Karpas-422 (cell line): ENCODE data around the gene SLC9A5. TPM values are rescaled to one million over a fixed set of nuclear protein-coding genes. Genes with fewer than 3 reads are reported as not detected.

Source experiments
- DNase-seq: peaks from one replicate; pipeline ENCODE4 v3.0.0-alpha.2; 2015
- H2AFZ ChIP-seq: fragments of 200-600 bp; sonication (generic); 2 replicates; pipeline ENCODE4 v1.6.1; 2014; ENCODE audit warnings: antibody characterized with exemption, low read length, mixed read lengths
- H3K27ac ChIP-seq: fragments of 200-600 bp; sonication (generic); 2 replicates; pipeline ENCODE4 v1.5.1; 2014; ENCODE audit warnings: mild to moderate bottlenecking, low read length, moderate library complexity
- H3K27me3 ChIP-seq: fragments of 200-600 bp; sonication (generic); 2 replicates; pipeline ENCODE4 v1.6.1; 2014; ENCODE audit warnings: low read length, mixed read lengths
- H3K36me3 ChIP-seq: fragments of 200-600 bp; sonication (generic); 2 replicates; pipeline ENCODE4 v1.6.1; 2014; ENCODE audit warnings: low read length, mixed read lengths; ENCODE audit not compliant: insufficient read depth
- H3K4me1 ChIP-seq: fragments of 200-600 bp; sonication (generic); 2 replicates; pipeline ENCODE4 v1.6.1; 2014; ENCODE audit warnings: mild to moderate bottlenecking, low read length, mixed read lengths
- H3K4me2 ChIP-seq: fragments of 200-600 bp; sonication (generic); 2 replicates; pipeline ENCODE4 v1.6.1; 2014; ENCODE audit warnings: low read length, low read depth, mild to moderate bottlenecking; ENCODE audit not compliant: poor library complexity, severe bottlenecking
- H3K4me3 ChIP-seq: fragments of 200-600 bp; sonication (generic); 2 replicates; pipeline ENCODE4 v1.5.1; 2014; ENCODE audit warnings: mild to moderate bottlenecking, antibody characterized with exemption, low read length, mixed read lengths
- H3K79me2 ChIP-seq: fragments of 200-600 bp; sonication (generic); 2 replicates; pipeline ENCODE4 v1.6.1; 2014; ENCODE audit warnings: mild to moderate bottlenecking, low read length, mixed read lengths
- H3K9ac ChIP-seq: fragments of 200-600 bp; sonication (generic); 2 replicates; pipeline ENCODE4 v1.6.0; 2014; ENCODE audit warnings: low read length
- H3K9me2 ChIP-seq: fragments of 200-600 bp; sonication (generic), shearing (Covaris generic); replicated peaks from 2 replicates; pipeline ENCODE4 v1.6.0; 2014; ENCODE audit warnings: mild to moderate bottlenecking, low read length, moderate library complexity; ENCODE audit not compliant: insufficient read depth
- H3K9me3 ChIP-seq: fragments of 300-700, 200-600 bp; sonication (generic); 2 replicates; pipeline ENCODE4 v1.6.1; 2014; ENCODE audit warnings: low read length, mixed read lengths
- H4K20me1 ChIP-seq: fragments of 200-600 bp; sonication (generic); 2 replicates; pipeline ENCODE4 v1.6.1; 2014; ENCODE audit warnings: mild to moderate bottlenecking, antibody characterized with exemption, low read length, low read depth; ENCODE audit not compliant: insufficient read depth
- total RNA-seq: library from RNA; depleted of rRNA; stranded (reverse); fragments of >200 nt; shearing (Covaris generic); gene quantifications from 2 replicates; pipeline ENCODE4 v1.2.3, GENCODE V29; 2014; ENCODE audit warnings: low replicate concordance

The SLC9A5 gene
- total RNA-seq, 1 experiment from 2014 or later, result 4.9 TPM

DNA sequence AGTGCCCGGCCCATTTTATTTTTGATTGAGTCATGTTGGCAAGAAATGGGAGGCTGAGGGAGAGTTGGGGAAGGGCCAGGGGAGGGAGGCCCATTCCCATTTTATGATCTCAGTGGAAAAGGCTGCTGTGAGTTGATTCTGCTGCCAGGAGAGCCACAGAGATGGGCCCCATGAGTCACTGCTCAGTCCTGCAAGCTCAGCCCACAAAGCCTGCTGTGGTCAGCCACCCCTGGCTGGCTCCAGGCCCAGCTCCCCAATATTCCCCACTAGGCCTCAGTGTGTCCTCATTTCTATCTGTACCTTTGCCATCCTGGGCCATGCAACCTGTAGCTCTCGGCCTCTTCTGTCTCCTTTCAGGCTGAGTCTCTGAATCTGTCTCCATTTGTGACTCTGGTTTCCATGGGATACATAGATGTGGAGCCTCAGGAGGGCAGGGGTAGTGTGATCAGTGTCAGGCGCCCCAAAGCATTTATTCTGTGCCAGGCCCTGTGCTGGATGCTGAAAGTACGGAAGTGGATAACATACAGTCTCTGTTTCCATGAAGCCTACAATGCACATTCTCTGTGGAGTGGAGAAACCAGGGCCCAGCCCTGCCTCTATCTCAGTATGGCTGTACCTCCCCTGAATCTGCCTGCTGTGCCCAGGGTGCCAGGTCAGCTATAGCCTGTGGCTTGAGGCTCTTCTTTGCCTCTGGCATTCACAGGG is 28.7 kb downstream of the SLC9A5 start:
- no peaks in the 10 kb centered on the region for H3K79me2 ChIP-seq
- H3K27me3 ChIP-seq, result no peaks in the 10 kb centered on the region
- H3K27ac ChIP-seq, result no peak overlapping the region
- no peaks in the 10 kb centered on the region for H3K9me2 ChIP-seq
- no peak overlapping the region for H3K9ac ChIP-seq
- no peaks in the 10 kb centered on the region for H4K20me1 ChIP-seq
- H3K4me1 ChIP-seq, result no peaks in the 10 kb centered on the region; the same call in 1 of the 2 replicates
- H2AFZ ChIP-seq, result no peak overlapping the region
- no peak for DNase-seq
- H3K9me3 ChIP-seq, result no peaks in the 10 kb centered on the region
- no peaks in the 10 kb centered on the region for H3K36me3 ChIP-seq
- H3K4me2 ChIP-seq, result no peak overlapping the region
- H3K4me3 ChIP-seq, result no peak overlapping the region

DNA sequence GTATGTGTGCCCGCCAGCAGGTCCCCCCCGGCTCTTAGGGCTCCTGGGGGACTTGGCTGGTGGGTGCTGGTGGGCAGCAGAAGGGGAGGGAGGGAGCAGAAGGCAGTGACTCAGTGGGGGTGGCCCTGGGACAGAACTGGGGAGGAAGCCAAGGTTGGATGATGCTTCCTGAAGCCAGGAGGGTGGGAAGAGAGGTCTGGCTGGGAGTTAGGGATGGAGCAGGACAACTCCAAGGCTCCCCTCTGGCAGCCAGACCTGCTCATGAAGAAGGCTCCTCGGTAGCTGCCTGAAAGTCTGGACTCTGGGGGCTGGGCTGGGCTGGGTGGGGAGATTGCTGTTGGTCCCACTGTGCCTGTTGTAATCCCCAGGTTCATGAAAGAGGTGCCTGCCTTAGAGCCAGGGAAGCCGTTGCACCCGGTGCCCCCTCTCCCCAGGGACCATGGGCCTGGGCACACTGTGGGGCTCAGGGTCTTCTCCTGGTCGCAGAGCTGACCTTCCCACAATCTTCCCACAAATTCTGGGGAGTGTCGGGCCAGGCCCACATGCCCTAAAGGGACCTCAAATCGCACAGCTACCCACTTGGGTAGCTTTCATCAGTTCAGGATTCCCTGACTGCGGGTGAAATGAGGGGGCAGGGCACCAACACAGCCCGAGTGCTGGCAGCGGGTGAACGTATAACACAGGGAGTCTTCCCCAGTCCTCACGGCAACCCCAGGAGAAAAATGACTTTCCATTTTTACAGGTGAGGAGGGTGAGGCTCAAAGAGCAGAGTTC is 29.4 kb downstream of the SLC9A5 start:
- no peak overlapping the region for H2AFZ ChIP-seq
- H3K79me2 ChIP-seq, result no peaks in the 10 kb centered on the region
- no peak overlapping the region for H3K27ac ChIP-seq
- DNase-seq, result no peak
- no peaks in the 10 kb centered on the region; the same call in 1 of the 2 replicates for H3K4me1 ChIP-seq
- H3K9me2 ChIP-seq, result no peaks in the 10 kb centered on the region
- H4K20me1 ChIP-seq, result no peaks in the 10 kb centered on the region
- H3K4me2 ChIP-seq, result peak overlapping the region; percentile 41
- no peaks in the 10 kb centered on the region for H3K27me3 ChIP-seq
- peak overlapping the region; percentile 41; the same call in 1 of the 2 replicates for H3K4me3 ChIP-seq
- peak overlapping the region; percentile 17; the same call in 1 of the 2 replicates for H3K9ac ChIP-seq
- H3K9me3 ChIP-seq, result no peaks in the 10 kb centered on the region
- no peaks in the 10 kb centered on the region for H3K36me3 ChIP-seq

DNA sequence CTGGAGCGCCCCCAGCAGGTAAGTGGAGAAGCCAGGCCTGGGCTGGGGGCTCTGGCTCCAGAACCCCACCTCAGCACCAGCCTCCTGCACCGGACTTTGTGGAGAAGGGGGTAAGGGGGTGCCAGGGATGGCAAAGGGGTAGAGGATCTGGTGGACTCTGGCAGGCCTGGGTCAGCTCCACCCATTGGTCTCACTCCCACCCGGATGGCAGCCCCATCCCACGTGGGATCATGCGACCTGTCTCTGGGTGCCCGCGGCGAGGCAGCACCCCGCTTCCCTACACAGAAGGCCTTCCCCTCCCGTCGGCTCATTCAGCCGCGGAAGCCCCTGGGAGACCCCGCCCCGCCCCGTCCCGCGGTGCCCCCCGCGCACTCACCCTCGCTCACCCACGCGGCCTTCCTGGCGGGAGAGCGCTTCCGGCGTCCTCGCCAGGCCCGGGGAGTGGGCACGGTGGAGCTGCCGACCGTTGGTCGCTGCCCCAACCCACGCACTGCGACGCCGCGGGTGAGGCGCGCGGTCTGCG is 30.1 kb downstream of the SLC9A5 start:
- H3K4me1 ChIP-seq, result peaks cover 1% of the 10 kb centered on the region
- no peaks in the 10 kb centered on the region for H4K20me1 ChIP-seq
- no peaks in the 10 kb centered on the region for H3K27me3 ChIP-seq
- H3K36me3 ChIP-seq, result no peaks in the 10 kb centered on the region
- H3K4me2 ChIP-seq, result peak overlapping the region; percentile 41
- peak overlapping the region; percentile 17; the same call in 1 of the 2 replicates for H3K9ac ChIP-seq
- no peaks in the 10 kb centered on the region for H3K9me3 ChIP-seq
- H3K4me3 ChIP-seq, result peak overlapping the region; percentile 41; the same call in 1 of the 2 replicates
- H3K27ac ChIP-seq, result no peak overlapping the region
- no peaks in the 10 kb centered on the region for H3K79me2 ChIP-seq
- no peak overlapping the region for H2AFZ ChIP-seq
- DNase-seq, result no peak
- no peaks in the 10 kb centered on the region for H3K9me2 ChIP-seq

DNA sequence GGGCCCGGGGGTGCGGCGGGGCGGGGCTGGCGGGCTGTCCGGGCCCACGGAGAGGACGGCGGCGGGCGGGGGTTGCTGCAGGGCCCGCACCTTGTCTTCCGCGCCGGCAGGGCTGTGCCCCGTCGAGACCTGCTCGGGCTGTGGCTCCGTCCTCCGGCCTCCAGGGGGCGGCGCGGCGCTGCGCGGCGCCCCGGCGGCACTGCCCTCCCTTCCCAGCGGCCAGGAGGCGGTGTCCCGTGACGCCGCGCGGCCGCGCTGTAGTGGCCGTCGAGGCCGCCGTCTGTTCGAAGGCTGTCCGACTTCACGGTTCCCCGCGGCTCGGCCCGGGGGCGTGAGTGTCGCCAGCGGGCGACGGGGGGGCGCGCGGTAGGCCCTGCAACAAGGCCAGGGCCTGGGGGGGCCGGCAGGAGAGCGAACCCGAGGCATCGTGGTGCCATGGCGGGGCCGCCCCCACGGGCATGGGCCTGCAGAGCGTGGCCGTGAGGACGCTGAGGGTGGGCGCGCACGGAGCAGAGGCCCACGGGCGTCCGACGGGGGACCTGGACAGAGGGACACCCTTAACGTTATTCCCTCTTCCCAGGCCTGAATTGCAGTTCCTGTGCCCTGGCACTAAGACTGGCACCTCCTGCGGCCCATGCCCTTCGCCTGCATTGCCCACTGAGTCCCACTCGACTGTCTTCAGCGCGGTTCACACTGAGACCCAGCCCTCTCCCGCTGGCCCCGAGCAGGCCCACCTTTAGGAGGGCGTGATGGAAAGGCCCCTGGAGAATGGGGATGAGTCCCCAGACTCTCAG is 30.7 kb downstream of the SLC9A5 start, which contains the start of gene PLEKHG4:
TSS of gene PLEKHG4 (plus strand) at position 237 of the 794 bp plus-strand sequence. CDS start at position 750, 513 bp downstream.
- no peaks in the 10 kb centered on the region for H3K9me2 ChIP-seq
- H4K20me1 ChIP-seq, result no peaks in the 10 kb centered on the region
- H3K4me3 ChIP-seq, result peak within 1 kb of the TSS; percentile 41; the same call in 1 of the 2 replicates
- no peaks in the 10 kb centered on the region for H3K27me3 ChIP-seq
- H3K4me2 ChIP-seq, result peak within 1 kb of the TSS; percentile 41
- peak; percentile 75 for DNase-seq
- H3K36me3 ChIP-seq, result no peaks in the 10 kb centered on the region
- H3K4me1 ChIP-seq, result peaks cover 8% of the 10 kb centered on the region
- no peaks in the 10 kb centered on the region for H3K9me3 ChIP-seq
- no peaks in the 10 kb centered on the region for H3K79me2 ChIP-seq
- no peak within 1 kb of the TSS for H3K27ac ChIP-seq
- peak within 1 kb of the TSS; percentile 17; the same call in 1 of the 2 replicates for H3K9ac ChIP-seq
- no peak within 1 kb of the TSS for H2AFZ ChIP-seq

DNA sequence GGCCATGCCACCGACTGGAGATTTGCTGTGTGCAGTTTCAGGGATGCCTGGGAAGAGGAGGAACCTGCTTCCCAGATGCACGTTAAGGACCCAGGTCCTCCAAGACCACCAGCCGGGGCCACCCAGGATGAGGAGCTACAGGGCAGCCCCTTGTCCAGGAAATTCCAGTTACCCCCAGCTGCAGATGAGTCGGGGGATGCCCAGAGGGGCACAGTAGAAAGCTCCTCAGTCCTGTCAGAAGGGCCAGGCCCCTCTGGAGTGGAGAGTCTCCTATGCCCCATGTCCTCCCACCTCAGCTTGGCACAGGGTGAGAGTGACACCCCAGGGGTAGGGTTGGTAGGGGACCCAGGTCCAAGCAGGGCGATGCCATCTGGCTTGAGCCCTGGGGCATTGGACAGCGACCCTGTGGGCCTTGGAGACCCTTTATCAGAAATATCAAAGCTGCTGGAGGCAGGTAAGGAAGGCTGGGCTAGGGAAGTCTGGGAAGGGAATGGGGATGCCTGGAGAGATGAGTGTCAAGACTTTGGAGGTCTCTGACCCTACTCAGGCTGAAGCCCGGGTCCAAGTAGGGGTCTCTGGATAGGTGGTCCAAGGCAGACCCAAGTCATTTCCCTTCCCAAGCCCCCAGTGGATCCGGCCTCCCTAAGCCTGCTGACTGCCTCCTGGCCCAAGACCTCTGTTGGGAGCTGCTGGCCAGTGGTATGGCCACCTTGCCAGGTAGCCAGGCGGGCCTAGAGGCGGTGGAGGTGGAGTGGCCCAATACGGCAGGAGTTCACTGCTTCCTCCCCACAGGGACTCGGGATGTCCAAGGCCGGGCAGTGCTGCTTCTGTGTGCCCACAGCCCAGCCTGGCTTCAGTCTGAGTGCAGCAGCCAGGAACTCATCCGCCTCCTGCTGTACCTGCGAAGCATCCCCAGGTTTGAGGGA is 31.6 kb downstream of the SLC9A5 start:
- no peaks in the 10 kb centered on the region for H4K20me1 ChIP-seq
- no peaks in the 10 kb centered on the region for H3K9me2 ChIP-seq
- no peak overlapping the region for H3K27ac ChIP-seq
- DNase-seq, result no peak
- H3K79me2 ChIP-seq, result no peaks in the 10 kb centered on the region
- H3K4me2 ChIP-seq, result no peak overlapping the region
- no peak overlapping the region for H3K9ac ChIP-seq
- H3K36me3 ChIP-seq, result no peaks in the 10 kb centered on the region
- H3K9me3 ChIP-seq, result no peaks in the 10 kb centered on the region
- H3K27me3 ChIP-seq, result no peaks in the 10 kb centered on the region
- no peak overlapping the region for H2AFZ ChIP-seq
- H3K4me3 ChIP-seq, result no peak overlapping the region
- H3K4me1 ChIP-seq, result peaks cover 9% of the 10 kb centered on the region

DNA sequence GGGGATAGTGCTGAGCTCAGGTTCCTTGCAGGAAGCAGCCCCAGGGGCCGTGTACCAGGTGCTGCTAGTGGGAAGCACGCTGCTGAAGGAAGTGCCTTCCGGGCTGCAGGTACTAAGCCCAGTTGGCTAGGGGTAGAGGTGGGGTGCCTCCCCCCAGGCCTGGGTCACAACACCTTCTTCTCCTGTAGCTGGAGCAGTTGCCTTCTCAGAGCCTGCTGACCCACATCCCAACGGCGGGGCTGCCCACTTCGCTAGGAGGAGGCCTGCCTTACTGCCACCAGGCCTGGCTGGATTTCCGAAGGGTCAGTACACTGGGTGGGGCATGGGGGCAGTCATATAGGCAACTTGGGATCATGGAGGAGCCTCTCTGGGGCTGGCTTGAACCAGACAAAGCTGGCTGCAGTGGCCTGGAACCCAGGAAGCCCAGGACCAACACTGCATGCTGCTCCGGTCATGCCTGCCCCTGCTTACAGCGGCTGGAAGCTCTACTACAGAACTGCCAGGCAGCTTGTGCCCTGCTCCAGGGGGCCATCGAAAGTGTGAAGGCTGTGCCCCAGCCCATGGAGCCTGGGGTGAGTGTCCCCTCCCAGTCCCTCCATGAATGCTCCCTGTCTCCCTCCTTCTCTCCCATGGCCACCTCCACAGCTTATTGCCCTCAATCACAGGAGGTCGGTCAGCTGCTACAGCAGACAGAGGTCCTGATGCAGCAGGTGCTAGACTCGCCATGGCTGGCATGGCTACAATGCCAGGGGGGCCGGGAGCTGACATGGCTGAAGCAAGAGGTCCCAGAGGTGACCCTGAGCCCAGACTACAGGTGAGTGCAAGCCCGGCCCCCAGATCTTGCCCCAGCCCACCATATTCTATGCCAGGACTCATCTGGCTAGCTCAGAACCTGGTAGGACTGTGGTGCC is 33.0 kb downstream of the SLC9A5 start:
- Histone ChIP-seq H3K27ac (no peak overlapping the region), H3K4me2 (no peak overlapping the region), H3K4me1 (peaks cover 9% of the 10 kb centered on the region), H3K36me3 (no peaks in the 10 kb centered on the region), H3K79me2 (no peaks in the 10 kb centered on the region), H3K9me2 (no peaks in the 10 kb centered on the region), H2AFZ (no peak overlapping the region), H3K4me3 (no peak overlapping the region), H3K9ac (no peak overlapping the region), H3K9me3 (no peaks in the 10 kb centered on the region), H3K27me3 (no peaks in the 10 kb centered on the region), H4K20me1 (no peaks in the 10 kb centered on the region)
- no peak for DNase-seq

DNA sequence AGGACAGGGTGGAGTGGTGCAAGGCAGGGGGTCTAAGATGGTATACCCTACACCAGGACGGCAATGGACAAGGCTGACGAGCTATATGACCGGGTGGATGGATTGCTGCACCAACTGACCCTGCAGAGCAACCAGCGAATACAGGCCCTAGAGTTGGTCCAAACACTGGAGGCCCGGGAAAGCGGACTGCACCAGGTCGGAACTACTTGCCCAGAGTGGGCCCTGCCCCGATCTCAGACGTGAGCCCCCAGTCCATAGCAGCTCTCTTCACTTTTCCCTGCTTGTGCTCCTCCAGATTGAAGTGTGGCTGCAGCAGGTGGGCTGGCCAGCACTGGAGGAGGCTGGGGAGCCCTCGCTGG is 33.6 kb downstream of the SLC9A5 start:
- H3K36me3 ChIP-seq, result no peaks in the 10 kb centered on the region
- DNase-seq, result no peak
- H3K9me3 ChIP-seq, result no peaks in the 10 kb centered on the region
- no peaks in the 10 kb centered on the region for H3K27me3 ChIP-seq
- H3K9me2 ChIP-seq, result no peaks in the 10 kb centered on the region
- H4K20me1 ChIP-seq, result no peaks in the 10 kb centered on the region
- H2AFZ ChIP-seq, result no peak overlapping the region
- H3K4me1 ChIP-seq, result peaks cover 9% of the 10 kb centered on the region
- no peak overlapping the region for H3K4me3 ChIP-seq
- H3K4me2 ChIP-seq, result no peak overlapping the region
- no peak overlapping the region for H3K27ac ChIP-seq
- H3K79me2 ChIP-seq, result no peaks in the 10 kb centered on the region
- H3K9ac ChIP-seq, result no peak overlapping the region
